Left ventricle myocardium superior (tissue), 1 donor: ENCODE data around the gene METAP1D. TPM values are rescaled to one million over a fixed set of nuclear protein-coding genes. Genes with fewer than 3 reads are reported as not detected.
"Not testable (repeated sequence)": the region's sequence is repeated elsewhere in the genome, so short reads cannot be mapped to it uniquely, and the experiment has no call there.

ENCODE experiments used
- ATAC-seq: fragments of 200-7000 bp; cut with Tn5 transposase; one replicate; pipeline ENCODE4 v1.9.1; 2020; ENCODE audit warnings: mild to moderate bottlenecking, moderate library complexity
- DNase-seq: peaks from one replicate; pipeline ENCODE4 v3.0.0-alpha.2; 2020
- intact Hi-C: fragments of 100-400 bp; cut with micrococcal nuclease; formaldehyde crosslinking; loops from one replicate; pipeline ENCODE4 v1.11.0; 2022
- total RNA-seq: library from RNA; stranded (reverse); fragmentation: NEBNext Ultra II Directional; extraction: Animal tissue kit (Norgen Biotek cat#: 25700); gene quantifications from one replicate; pipeline ENCODE4 v1.2.1, GENCODE V29; 2021
- donor health status: DM: no; HTN: yes; CAD: no; lungs with severe emphysema.

The METAP1D gene
- total RNA-seq, 1 donor from 2014 or later = 8.6 TPM

DNA sequence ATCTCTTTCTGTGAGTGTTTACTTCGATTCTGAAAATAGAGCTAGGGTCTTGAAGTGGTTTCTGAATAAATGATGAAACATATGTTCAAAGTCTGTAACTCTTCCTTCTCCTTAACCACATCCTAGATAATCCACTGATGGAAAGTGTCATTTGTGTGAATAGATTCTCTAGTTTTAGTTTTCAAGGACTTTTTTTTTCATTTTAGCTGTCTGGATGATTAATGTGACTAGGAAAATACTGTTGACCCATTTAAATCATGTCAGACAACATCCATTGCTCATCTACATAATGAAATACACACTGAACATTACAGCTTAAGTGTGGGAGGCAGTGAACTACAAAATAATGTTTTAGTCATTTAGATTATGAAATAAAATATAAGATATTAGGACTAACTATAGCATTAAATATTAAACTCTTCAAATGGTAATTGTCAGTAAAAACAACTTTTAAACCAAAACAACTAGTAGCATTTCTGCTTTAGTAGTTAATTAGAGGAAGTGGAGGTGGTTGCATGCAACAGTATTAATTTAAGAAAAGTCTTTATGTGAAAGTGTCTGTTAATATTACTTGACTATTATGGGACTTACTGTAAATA is 46.4 kb downstream of the METAP1D start:
- intact Hi-C loops = no loop called here
- DNase-seq = no peak
- no peak for ATAC-seq

GRCh38 chr2:172046866-172047565 is 47.3 kb downstream of the METAP1D start:
- ATAC-seq = no peak

DNA sequence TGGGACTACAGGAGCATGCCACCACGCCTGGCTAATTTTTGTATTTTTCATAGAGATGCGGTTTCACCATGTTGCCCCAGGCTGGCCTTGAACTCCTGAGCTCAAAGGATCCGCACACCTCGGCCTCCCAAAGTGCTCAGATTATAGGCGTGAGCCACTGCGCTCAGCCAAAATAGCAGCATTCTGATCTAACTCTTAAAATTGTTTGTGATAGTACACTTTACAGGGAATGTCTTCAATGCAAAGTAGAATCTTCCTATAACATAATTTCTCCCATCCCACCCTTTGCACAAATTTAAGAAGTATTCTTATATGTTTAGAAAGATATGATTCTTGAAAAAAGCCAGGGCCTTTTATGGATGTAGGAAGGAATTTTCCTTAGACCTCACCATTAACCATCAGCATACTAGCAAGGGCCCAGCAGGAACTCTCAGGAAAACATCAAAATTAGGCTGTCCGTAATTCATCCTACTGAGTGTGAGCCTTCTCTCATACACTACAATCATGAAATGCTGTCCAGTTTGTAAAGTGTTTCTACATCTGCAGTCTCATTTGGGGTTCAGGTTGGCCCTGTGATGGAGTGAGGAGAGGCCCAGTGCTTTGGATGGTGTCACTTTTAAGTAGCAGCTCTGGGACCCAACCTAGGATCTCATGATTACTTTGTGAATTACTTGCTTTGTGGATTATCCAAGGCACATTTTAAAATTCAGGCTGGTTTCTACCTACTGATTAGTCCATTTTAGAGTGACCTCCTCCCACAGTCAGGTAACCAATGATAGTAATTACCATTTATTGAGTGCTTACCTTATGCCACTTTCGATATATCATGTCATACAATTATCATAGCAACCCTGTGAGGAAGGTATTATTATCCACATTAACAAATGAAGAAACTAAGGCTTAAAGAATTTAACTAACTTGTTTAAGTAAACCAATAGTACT is 48.1 kb downstream of the METAP1D start:
- ATAC-seq (no peak), DNase-seq (no peak)
- intact Hi-C loops = no loop called here

More at GRCh38 chr2:172046866-172047565, 47.3 kb downstream of the METAP1D start:
- no peak for DNase-seq
- intact Hi-C loops = no loop called here

GRCh38 chr2:172048508-172049503 is 49.1 kb downstream of the METAP1D start:
- intact Hi-C loops = no loop called here
- ATAC-seq (no peak), DNase-seq (no peak)

DNA sequence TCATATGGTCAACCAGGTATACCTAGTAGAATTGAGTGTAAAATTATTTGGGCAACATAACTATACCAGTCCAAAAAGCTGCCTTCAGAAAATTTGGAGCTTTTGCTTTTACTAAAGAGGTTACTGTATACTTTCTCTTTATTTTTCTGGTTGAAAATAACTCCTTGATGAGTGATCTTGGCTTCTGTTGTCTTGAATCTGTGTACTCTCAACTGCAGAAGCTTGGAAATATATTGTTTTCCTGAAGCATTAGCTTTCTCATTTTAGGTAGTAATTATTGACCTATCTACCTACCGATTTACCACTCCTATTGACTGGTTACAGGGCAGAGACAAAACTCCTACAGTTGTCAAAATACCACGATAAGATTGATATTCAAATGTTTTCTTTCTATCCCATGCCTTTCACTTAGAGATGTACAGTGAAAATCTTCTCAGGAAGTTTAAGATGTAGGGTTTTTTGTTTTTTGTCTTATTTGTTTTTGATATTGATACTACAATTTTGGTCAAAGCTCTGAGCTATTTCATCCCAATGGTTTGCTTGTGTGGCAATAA is 49.9 kb downstream of the METAP1D start:
- DNase-seq (no peak), ATAC-seq (no peak)
- intact Hi-C loops = no loop called here

GRCh38 chr2:172050479-172051125 is 50.8 kb downstream of the METAP1D start:
- intact Hi-C loops = no loop called here
- ATAC-seq (no peak), DNase-seq (no peak)

- intact Hi-C loops = no loop called here
- ATAC-seq = no peak
- no peak for DNase-seq
Observed at GRCh38 chr2:172052000-172052983, 52.5 kb downstream of the METAP1D start.

DNA sequence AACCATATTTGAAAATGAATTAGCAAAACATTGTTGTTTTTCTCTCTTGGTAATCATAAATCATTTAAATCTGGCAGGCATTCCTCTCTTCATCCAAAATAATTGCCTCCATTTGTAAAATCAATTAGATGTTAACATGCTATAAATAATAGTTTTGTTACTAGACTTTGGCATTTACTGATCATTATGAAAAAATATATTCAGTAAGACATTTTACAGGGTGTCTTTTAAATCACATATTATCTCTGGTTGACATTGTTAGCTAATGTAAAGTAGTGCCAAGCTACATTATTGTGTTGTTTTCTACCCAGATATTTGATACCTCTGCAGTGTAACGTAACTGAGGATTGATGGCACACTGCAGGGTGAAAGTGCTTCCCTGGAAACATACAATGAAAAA is 53.7 kb downstream of the METAP1D start:
- DNase-seq = no peak
- intact Hi-C loops = no loop called here
- no peak for ATAC-seq

DNA sequence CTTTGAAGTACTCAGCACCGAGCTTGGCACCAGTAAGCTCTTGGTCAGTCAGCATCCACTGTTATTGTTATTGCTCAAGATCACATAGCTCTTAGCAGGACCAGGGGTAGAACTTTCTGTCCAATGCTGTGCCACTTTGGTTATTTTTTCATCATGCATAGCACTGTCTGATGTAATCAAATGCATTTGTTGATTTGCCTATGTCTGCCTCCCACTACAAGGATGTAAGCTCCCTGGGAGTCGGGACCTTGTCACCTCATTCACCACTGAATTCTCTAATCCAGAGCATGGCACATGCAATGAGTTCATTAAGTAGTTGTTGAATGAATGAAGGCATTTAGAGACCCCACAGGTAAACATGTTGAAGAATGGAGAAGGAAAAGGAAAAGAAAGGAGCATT is 56.5 kb downstream of the METAP1D start:
- DNase-seq (no peak), ATAC-seq (no peak)
- intact Hi-C loops = no loop called here

- DNase-seq = no peak
- no peak for ATAC-seq
- intact Hi-C loops = no loop called here
Observed at GRCh38 chr2:172058660-172059059, 58.9 kb downstream of the METAP1D start.

- DNase-seq, ATAC-seq, intact Hi-C loops: not testable (repeated sequence)
Observed at GRCh38 chr2:172060118-172060517, 60.4 kb downstream of the METAP1D start.

- ATAC-seq (no peak), DNase-seq (no peak)
- intact Hi-C loops = no loop called here
Observed at GRCh38 chr2:172062402-172063004, 62.8 kb downstream of the METAP1D start.

GRCh38 chr2:172063446-172063845 is 63.7 kb downstream of the METAP1D start:
- ATAC-seq = no peak
- intact Hi-C loops = no loop called here
- DNase-seq = no peak

GRCh38 chr2:172065111-172065510 is 65.4 kb downstream of the METAP1D start:
- ATAC-seq = no peak
- DNase-seq = no peak
- intact Hi-C loops = no loop called here

- no peak for ATAC-seq
- no peak for DNase-seq
- intact Hi-C loops = no loop called here
Observed at GRCh38 chr2:172066394-172066886, 66.7 kb downstream of the METAP1D start.

GRCh38 chr2:172067905-172068304 is 68.2 kb downstream of the METAP1D start:
- DNase-seq, intact Hi-C loops, ATAC-seq: not testable (repeated sequence)
